ENCODE data around the gene SCAMP2.

SCAMP2 gene

DNA sequence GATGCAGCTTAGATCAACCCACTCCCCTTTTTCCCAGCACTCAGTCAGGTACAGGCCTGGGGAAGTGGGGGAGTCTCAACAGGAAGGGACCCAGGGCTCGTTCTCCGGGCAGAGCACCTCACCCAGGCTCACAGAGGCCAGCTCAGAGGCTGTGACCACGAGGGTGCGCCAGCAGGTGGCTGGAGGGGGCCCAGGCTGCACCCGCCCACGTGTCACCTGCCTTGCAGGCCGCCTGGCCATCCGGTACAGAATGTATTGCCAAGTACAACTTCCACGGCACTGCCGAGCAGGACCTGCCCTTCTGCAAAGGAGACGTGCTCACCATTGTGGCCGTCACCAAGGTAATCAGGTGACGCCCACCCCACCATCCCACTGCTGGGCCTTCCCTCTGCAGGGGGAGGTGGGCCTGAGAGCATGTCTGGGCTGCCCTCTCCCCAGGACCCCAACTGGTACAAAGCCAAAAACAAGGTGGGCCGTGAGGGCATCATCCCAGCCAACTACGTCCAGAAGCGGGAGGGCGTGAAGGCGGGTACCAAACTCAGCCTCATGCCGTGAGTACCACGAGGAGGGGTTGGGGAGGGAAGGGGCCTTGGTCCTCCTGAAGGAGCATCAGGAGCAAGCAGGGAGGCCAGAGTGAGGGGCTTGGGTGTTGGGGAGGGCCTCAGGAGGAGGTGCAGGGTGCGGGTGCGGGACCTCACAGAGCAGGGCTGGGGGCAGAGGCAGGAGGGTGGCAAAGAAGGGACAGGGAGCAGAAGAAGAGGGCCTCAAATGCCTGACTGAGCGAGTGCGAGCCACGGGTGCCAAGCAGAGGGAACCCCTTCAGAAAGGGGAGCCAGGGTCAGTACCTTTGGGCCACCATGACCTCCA lies 74.5 kb downstream of the SCAMP2 start:
- TF ChIP-seq, protein P1, sequence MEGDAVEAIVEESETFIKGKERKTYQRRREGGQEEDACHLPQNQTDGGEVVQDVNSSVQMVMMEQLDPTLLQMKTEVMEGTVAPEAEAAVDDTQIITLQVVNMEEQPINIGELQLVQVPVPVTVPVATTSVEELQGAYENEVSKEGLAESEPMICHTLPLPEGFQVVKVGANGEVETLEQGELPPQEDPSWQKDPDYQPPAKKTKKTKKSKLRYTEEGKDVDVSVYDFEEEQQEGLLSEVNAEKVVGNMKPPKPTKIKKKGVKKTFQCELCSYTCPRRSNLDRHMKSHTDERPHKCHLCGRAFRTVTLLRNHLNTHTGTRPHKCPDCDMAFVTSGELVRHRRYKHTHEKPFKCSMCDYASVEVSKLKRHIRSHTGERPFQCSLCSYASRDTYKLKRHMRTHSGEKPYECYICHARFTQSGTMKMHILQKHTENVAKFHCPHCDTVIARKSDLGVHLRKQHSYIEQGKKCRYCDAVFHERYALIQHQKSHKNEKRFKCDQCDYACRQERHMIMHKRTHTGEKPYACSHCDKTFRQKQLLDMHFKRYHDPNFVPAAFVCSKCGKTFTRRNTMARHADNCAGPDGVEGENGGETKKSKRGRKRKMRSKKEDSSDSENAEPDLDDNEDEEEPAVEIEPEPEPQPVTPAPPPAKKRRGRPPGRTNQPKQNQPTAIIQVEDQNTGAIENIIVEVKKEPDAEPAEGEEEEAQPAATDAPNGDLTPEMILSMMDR (IDR thresholded peaks at IDR 0.05; ENCODE audit: low read depth, low read length), result peak; percentile 24; the same call in 1 of the 2 replicates
- H3K4me3 ChIP-seq (ENCODE audit: low read depth, low read length), result no peak overlapping the region
- DNase-seq, result no peak
- no peak overlapping the region; the same call in 1 of the 2 replicates for H3K27ac ChIP-seq
- H3K9me3 ChIP-seq (ENCODE audit: severe bottlenecking), result no peaks in the 10 kb centered on the region
- H3K36me3 ChIP-seq, result peaks cover 51% of the 10 kb centered on the region
- H3K27me3 ChIP-seq (ENCODE audit: insufficient read depth, low read depth, severe bottlenecking), result no peaks in the 10 kb centered on the region

DNA sequence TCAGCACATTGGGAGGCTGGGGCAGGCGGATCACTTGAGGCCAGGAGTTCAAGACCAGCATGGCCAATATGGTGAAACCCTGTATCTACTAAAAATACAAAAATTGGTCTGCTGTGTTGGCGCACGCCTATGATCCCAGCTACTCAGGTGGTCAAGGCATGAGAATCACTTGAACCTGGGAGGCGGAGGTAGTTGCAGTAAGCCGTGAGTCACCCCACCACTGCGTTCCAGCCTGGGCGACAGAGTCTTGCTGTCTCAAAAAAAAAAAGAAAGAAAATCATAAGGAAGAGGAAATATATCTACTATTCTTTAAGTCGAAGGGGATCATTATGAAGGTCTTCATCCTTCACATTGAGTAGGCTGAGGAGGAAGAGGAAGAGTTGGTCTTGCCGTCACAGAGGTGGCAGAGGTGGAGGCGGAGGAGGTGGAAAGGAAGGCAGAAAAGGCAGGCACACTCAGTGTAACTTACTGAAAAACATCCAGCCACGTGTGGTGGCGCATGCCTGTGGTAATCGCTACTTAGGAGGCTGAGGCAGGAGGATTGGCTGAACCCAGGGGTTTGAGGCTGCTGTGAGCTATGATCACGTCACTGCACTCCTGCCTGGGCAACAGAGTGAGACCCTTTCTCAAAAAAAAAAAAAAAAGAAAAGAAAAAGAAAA lies 77.1 kb downstream of the SCAMP2 start:
- TF ChIP-seq, protein P1 (IDR thresholded peaks at IDR 0.05; ENCODE audit: low read depth, low read length), result no peak

DNA sequence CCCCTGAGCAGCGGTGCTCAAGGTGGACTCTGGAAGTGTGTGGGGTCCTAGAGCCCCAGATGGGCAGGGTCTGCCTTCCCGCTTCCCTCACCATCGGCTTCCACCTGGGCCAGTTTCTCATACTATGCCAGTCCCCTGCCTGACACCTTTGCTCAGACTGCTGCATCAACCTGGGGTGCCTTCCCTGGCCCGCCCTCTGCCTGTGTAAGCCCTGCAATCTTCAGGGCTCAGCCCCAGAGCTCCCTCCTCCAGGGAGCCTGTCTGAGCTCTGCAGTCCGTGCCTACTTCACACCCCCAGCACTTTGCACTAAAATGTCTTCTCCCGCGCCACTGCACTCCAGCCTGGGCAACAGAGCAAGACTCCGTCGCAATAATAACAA lies 78.2 kb downstream of the SCAMP2 start:
- Histone ChIP-seq H3K4me3 (ENCODE audit: low read depth, low read length) (no peak overlapping the region), H3K27me3 (ENCODE audit: insufficient read depth, low read depth, severe bottlenecking) (no peaks in the 10 kb centered on the region), H3K9me3 (ENCODE audit: severe bottlenecking) (no peaks in the 10 kb centered on the region), H3K36me3 (peaks cover 20% of the 10 kb centered on the region), H3K27ac (no peak overlapping the region)
- TF ChIP-seq, protein P1 (IDR thresholded peaks at IDR 0.05; ENCODE audit: low read depth, low read length), result no peak
- DNase-seq, result no peak

More for the DNA sequence above, 77.1 kb downstream of the SCAMP2 start:
- Histone ChIP-seq H3K27me3 (ENCODE audit: insufficient read depth, low read depth, severe bottlenecking) (no peaks in the 10 kb centered on the region), H3K4me3 (ENCODE audit: low read depth, low read length) (no peak overlapping the region), H3K9me3 (ENCODE audit: severe bottlenecking) (no peaks in the 10 kb centered on the region), H3K27ac (no peak overlapping the region), H3K36me3 (peaks cover 30% of the 10 kb centered on the region)
- no peak for DNase-seq

DNA sequence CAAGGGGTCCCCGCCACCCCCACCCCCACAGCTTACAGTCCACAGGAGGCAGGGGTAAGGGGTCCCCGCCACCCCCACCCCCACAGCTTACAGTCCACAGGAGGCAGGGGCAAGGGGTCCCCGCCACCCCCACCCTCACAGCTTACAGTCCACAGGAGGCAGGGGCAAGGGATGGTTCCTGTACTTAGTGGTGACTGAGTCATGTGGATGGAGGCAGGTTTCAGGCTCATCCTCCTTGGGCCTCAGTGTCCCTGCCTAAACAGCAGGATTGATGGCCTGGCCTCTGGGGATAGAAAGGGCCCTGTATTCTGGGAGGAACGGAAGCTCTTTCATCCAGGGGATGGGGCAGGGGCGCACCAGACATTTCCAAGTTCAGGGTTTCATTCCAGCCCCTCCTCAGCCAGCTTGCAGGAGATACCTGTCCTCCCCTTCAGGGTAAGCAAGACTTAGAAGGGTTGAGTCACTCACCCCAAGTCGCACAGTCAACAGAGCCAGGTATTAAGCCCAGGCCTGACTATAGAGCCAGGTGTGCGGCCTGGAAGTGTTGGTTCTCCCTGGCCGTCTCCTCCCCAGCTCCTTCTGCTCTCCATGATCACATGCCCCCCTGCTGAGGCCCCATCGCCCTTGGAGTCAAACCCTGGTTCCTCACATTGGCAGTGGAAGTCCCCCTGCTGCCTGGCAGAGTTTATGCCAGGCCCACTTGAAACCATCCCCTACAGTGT lies 78.8 kb downstream of the SCAMP2 start:
- Histone ChIP-seq H3K4me3 (ENCODE audit: low read depth, low read length) (no peak overlapping the region), H3K27me3 (ENCODE audit: insufficient read depth, low read depth, severe bottlenecking) (no peaks in the 10 kb centered on the region), H3K9me3 (ENCODE audit: severe bottlenecking) (no peaks in the 10 kb centered on the region), H3K27ac (no peak overlapping the region), H3K36me3 (peaks cover 18% of the 10 kb centered on the region)
- no peak for DNase-seq
- TF ChIP-seq, protein P1 (IDR thresholded peaks at IDR 0.05; ENCODE audit: low read depth, low read length), result no peak
